Activated T-cell treated with anti-CD3 and anti-CD28 coated beads for 48 hours (primary cell): Measurements from ENCODE around the gene HIBADH.
"Not testable (repeated sequence)": the region's sequence is repeated elsewhere in the genome, so short reads cannot be mapped to it uniquely, and the experiment has no call there.

ENCODE experiments used
- DNase-seq: peaks from one replicate; pipeline ENCODE4 v3.0.0-alpha.2; 2020; ENCODE audit warnings: low read depth

Gene HIBADH

DNA sequence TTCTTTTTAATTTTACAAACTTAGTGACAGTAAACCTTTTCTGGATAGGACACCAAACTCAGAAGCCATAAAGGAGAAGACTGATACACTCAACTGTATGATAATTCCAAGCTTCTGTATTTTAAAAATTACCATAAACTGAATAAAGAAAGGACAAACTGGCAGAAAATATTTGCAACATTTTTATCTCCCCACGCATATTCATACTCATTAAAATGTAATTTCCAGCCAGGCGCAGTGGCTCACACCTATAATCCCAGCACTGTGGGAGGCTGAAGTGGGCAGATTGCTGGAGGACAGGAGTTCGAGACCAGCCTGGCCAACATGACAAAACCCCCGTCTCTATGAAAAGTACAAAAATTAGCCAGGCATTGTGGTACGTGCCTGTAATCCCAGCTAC lies 67.7 kb downstream of the HIBADH start:
- DNase-seq: no peak

DNA sequence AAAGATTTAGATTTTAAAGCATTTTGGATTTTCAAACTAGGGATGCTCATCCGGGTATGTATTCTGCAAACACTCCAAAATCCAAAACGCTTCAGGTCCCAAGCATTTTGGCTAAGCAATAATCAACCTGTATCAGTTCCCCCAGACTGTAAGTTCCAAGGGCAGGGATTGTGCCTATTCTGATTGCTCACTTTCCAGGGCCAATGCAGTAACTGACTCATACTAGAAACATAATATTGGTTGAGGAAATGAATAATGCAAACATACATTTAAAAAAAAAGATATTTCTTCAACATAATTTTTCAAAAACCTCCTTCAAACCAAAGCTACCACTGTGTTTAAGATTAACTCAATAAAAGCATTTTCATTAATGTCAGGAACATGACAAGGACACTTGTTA lies 69.5 kb downstream of the HIBADH start:
- DNase-seq: no peak

DNA sequence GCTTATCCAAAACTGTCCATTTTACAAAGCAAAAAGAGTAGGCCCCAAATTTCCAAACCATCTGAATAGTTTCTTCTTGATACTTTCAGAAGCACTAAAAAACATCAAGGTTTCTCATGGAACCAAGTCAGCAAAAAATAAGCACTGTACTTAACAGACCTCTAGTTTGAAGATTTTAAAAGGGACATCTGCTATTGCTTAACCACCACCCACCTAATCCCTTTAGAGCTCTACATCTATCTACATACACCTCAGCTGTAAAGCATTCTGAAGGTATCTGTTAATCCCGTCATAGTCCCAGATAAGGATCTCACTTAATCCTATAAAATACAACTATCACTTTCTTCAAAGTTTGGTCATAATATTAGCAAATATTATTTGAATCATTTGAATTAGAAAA lies 72.3 kb downstream of the HIBADH start:
- no peak for DNase-seq

DNA sequence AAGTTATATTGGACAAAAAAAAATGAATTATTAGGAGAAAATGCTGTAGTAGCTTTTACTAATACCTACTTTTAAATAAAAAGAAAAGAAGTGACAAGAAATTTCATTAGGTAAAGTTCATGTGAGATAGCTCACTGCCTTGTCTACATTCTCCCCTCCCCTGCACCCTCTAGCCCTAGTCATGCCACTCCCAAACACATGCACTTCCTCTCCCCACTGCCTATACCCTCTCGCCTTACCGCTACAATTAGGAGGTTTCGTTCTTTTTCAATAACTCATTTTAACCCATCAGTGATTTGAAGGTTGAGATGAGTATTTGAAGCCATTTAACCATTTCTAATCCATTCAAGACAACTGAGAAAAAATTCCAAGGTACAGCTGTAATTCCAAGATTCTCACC lies 75.3 kb downstream of the HIBADH start:
- no peak for DNase-seq

DNA sequence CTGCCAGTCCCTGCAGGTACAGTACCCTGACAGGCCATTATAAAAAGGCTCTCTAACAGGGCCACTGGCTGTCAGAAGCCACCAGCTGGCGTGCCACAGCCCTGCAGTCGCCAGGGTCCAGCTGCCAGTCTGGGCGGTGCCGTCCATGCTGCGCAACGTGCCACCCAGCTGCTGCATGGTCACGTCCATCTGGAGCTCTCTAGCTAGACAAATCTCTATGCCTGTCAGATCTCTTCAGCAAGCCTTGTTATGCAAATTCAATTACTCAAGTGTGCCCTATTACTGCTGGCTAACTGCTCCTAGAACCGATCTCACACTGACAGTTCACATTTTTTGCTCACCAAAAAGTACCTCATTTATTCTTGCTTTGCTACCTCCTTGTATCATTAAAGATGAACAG lies 75.9 kb downstream of the HIBADH start:
- no peak for DNase-seq

DNA sequence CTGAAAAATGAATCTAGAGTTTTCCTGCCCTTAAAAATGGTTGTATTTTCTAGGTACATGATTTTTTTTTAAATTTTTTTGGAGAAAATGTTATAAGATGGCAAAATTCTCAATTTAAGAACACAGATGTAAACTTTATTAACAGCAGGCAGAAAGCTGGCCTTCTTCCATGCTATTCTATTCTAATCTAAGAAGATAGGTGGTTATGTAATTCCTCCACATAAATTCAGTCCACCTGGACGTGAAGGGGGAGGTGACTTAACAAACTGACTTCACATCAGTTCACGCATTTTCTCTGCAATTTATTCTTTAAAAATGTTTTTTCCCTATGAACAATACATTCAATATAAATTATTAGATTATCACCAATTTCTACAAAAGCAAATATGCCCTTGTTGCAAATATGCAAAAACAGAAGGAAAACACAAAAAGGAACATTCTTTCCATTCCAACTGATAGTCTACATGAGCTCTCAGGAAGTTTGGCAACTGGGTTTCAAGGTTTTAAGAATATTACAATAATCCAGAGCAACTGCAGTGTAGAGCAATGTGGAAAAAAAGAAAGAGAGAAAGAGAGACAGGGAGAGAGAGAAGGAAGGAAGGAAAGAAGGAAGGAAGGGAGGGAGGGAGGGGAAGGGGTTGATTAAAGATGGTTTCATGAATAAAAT lies 76.8 kb downstream of the HIBADH start:
- no peak for DNase-seq

DNA sequence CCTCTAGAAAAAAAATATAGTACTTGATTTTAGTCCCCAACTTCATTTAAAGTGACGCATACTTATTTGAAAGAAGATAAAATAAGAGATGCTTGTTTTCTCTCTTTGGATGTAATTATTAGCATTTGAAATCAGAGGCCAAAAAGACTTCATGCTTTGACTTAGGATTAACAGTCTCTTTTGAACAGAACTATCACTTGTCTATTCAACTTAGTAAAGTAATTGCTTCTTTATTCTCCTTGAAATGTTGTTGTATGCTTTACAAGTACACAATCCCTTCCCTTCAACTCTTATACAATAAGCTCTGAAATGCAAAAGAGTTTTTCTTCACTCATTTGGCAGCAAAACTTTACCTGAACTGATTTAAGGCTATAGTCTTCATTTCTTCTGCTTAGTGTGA lies 80.8 kb downstream of the HIBADH start:
- no peak for DNase-seq

DNA sequence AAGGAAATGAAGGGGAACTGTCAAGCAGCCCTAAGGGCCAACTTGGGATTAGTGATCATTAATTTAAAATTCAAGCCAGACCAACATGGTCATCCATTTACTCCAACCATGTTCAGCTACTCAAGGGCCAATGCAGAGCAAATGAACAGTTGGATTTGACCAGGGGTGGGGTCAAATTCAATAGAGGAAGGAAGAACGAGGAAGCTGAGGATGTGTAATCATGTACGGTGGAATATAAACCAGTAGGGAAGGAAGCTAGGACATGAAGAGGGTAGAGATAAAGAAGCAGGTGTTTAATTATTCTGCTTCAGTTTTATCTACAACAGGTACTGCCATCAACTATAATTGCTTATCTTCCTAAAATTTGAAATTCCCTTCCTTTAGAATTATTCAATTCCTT lies 81.6 kb downstream of the HIBADH start:
- no peak for DNase-seq

DNA sequence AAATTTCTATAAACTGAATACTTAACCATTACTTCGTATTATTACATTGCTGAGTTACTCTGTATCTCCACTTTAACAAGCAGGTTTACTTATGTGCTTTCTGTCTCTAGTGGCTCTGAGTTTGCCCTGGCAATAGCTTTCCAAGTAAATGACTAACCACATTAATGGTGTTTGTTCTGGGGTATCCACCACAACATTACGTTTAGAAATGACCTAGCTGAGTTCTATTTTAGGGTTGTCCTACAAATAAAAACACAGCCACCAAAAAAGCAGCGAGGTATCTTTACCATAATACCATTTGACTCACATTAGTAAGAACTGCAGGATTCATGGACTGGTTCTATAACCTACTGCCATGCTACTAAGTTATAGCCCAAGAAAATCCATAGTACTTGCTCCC lies 83.1 kb downstream of the HIBADH start:
- DNase-seq: no peak

DNA sequence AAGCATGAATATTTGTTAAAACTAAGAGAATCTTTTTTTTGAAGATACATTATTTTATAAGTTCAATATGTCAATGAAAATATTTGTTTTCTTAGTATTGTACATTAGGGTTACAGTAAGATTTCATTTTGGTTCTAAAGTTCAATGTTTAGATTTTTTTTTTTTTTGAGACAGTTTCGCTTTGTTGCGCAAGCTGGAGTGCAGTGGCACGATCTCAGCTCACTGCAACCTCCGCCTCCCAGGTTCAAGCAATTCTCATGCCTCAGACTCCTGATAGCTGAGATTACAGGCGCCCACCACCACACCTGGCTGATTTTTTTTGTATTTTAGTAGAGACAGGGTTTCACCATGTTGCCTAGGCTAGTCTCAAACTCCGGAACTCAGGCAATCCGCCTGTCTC lies 84.5 kb downstream of the HIBADH start:
- not testable (repeated sequence) for DNase-seq

DNA sequence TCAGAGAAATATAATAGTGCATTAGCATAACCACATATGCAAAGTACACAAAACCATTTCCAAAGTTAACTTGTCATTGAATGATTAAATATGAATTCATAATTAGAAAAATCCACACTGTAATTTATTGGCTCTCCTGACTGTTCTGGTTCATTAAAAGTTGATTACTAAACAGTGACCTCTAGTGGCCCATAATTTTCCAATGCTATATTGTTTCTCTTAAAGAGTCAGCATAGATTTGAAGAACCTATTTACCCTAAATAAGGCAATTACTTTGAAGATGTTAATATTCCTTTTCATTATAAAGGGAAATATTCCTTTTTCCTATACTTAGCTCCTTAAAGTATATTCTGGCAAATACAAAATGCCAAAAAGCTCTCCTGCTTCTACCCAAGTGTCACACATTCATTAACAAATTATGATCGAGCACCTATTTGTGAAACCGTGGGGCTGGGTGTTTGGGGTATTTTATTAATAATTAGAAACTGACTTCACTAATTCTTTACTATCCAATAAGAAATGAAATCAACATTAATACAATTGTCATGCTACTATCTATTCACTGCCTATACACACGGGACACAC lies 86.2 kb downstream of the HIBADH start:
- DNase-seq: no peak

DNA sequence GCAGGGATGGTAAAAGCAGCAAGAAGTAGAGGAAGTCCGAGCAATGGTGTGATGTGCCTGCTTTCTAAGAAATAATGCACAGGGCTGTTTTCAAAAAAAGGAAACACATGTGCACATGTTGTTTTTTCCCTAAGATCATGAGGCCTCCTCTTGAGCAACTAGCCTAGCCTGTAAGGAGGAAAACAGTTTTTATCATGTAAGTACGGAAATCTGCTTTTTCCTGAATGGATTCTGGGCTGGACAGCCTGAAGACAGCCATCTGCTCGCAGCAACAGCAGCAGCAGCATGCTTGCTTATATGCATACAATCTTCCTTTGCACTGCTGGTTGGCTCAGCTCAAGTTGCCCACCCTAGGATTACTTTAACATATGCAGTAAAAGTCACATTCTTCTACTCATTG lies 87.1 kb downstream of the HIBADH start:
- no peak for DNase-seq

DNA sequence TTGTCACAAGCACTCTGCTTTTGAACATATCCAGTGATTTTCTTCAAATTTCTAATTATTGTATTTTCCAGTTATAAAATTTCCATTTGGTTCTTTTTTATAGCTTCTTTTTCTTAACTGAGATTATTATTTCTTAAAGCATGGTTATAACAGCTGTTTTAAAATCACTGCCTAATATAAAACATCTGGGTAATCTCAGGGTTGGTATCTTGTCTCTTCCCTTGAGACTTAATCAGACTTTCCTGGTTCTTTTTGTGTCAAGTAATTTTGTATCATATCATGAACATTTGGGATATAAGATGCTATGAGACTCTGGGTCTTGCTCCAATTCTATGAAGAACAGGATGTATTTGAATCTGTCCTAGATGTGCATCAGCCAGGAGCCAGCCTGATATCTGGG lies 93.6 kb downstream of the HIBADH start:
- no peak for DNase-seq

DNA sequence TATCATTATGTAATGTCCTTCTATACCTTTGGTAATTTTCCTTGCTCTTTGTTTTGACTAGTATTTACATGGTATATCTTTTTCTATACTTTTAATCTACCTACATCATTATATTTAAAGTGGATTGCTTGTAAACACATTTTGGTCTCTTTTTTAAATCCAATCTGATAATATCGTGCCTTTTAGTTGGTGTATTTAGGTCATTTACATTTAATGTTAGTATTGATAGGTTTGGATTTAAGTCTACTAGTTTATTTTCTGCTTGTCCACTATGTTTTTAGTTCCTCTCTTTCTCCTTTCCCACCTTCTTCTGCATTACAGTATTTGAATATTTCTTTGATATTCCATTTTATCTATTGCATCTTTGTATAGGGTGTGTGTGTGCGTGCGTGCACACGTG lies 95.4 kb downstream of the HIBADH start:
- DNase-seq: no peak

DNA sequence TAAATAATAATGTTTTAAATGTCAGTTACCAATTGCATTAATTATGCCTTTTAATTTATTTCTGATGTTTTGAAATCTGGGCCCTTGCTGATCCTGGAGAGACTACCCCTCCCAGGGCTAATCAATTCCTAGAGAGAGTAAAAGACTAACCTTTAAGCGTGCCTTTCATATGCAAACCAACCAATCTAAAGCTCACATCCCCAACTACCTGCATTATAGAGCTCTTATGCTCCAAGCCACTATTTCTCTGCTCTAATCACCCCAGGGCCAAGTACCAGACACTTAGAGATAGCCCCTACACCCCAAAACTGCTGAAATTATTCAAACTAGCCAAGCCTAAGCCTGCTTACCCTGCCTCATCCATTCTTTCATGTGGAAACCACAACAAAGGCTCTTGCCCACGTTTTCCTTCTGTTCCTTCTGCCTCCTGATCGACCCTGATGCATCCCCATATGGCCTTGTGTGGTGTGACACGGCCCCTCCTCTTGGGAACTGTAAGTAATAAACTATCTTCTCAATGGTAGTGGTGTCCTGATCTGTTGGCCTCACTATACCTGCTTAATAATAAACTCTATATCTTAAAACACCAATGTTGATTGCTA lies 97.7 kb downstream of the HIBADH start:
- DNase-seq: no peak

DNA sequence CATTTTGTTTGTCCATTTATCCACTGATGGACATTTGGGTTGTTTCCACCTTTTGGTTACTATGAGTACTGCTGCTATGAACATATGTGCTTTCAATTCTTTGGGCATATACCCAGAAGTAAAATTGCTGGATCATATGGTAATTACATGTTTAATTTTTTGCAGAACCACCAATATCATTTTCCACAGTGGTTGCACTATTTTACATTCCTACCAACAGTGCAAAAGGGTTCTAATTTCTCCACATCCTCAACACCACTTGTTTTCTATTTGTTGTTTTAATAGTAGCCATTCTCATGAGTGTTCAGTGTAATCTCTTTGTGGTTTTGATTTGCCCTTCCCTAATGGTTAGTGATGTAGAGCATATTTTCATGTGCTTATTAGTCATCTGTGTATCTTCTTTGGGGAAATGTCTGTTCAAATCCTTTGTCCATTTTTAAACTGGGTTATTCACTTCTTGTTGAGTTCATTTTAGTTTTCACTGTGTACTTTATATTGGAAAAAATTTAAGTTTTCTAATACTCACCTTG lies 101.9 kb downstream of the HIBADH start:
- no peak for DNase-seq

DNA sequence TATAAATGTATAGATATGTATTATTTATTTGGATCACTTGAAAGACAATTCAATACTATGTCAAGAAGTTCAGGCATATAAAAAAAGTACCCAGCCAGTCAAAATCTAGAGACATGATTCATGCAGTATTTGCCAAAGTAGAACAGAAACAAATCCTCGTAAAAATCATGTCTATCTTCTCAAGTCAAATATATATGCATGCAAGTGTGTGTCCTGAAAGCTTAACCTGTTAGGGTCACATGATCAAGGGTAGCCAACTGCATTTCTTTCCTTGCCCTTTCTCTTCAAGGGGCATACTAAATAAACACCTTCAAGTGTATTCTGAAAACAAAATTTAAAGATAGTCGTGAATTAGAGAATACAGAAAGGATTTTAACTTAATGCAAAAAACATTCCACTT lies 107.0 kb downstream of the HIBADH start:
- DNase-seq: no peak

DNA sequence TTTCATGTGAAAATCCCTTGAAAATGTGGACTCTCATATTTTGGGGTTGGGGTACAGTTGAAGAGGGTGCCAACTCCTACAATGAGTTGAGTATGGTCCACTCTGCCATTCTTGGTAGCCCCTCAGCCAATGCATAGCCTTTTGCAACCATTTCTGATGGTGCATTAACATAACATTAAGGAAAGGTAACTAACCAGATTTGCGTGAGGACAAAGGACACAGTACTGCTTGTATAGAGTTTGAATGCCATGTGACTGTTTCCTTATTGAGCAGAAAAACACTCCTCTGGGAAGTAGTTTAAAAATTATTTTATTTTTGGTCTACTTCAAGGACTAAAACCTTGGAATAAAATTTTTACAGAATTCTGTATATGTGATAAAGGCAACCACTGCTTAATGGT lies 107.9 kb downstream of the HIBADH start:
- DNase-seq: no peak

DNA sequence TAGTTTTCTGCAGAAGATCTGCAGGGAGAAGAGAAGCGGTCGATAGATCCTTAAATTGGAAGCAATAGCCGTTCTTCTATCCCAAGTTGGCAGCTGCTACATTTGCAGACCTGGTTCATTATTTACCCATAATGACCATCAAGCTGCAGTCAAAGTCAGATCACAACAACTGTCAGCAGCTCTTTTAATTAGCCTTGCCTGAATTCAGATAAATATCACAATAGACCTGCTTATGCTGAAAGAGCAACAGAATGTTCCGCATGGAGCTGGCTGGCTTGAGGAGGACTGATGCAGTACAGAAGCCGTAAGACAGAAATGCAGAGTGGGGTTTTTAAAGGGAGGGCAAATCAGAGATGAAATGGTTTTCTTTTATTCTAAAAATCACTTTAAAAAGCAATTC lies 109.4 kb downstream of the HIBADH start:
- no peak for DNase-seq

DNA sequence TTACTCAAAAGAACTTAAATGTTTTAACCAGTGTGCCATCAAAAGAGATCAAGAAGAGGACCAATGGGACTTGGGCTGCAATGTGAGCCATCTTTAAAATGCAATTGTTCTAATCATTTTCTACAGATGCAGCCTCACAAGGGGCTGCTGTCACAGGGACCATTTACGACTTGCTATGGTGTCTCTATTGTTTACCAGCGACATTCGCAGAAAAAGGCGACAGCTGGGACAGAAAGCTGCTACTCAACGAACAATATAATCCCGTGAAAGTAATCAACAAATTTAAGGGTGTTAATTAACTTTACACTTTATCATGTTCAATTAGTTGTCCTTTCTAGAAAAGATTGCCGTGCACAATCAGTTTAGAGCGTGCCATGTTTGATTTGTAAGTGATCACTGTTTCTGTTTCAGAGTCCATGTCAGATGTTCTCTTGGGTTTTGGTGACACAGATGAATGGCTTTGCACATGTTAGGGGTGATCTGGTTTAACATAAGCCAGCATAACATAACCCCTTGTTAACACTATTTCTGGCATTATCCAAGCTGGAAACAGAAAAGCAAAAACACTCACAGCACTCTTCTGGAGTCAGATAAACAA lies 110.8 kb downstream of the HIBADH start:
- no peak for DNase-seq

DNA sequence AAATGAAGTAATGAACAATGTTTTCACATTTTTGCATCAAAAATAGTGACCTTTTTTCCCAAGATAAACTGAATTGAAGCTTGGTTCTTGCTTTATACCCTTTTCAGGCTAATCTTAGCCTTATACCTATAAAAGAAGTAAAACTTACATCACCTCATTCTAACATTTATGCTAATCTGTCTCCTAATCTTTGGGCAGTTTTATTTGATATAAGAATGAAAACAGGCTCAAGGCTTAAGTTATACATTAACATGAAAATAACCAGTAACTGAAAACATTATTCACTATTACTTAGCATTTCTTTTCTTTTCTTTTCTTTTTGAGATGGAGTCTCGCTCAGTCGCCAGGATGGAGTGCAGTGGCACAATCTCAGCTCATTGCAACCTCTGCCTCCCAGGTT lies 113.1 kb downstream of the HIBADH start:
- no peak for DNase-seq

DNA sequence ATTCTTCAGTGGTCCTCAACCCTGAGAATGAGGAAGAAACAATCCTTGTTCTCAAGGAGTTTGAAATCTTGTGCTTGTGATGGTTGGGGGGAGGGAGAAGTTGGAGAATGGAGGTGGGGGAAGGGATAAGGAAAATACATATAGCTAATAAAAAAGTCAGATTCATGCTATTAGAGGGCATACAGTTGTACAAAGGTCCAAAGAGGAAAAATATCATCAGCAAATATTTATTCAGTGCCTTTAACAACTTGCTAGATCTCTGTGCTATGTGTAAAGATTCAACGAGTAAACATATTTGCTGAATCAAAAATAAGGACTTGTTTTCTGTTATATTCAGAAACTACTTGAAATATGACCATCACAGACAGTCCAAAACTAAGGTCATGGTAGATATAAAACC lies 114.4 kb downstream of the HIBADH start:
- DNase-seq: no peak

DNA sequence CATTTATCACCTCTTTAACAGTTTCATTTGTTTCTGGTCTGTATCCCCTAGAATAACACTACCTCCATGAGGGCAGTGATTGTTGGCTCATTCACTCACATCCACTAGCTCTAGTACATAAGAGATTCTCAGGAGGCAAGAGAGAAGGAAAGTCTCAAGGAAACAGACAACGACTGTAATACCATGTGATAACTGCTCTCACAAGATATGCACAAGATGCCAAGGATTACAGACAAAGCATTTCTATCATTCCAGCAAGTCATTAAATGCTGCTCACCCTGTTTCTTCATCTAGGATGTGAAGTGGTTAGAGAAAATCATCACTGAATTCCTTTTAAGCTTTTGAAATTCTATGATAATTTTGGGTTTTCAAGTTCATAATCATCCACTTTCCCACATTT lies 115.3 kb downstream of the HIBADH start:
- no peak for DNase-seq
